GM12872 (cell line): ENCODE results near the gene OR5L2.

Experiments
- CTCF ChIP-seq: IDR thresholded peaks from 3 replicates; pipeline ENCODE4 v1.5.1; 2011; ENCODE audit warnings: low read depth, mild to moderate bottlenecking, low read length, moderate library complexity; ENCODE audit not compliant: insufficient read depth

The OR5L2 gene

GRCh38 chr11:55826919-55827318, at the start of gene OR5L2:
OR5L2 (plus strand) TSS chr11:55827219; CDS start chr11:55827219, 0 bp downstream.
- TF ChIP-seq CTCF, result no peak

GRCh38 chr11:55791606-55792005, 35.4 kb upstream of the OR5L2 start:
- TF ChIP-seq CTCF, result no peak

DNA sequence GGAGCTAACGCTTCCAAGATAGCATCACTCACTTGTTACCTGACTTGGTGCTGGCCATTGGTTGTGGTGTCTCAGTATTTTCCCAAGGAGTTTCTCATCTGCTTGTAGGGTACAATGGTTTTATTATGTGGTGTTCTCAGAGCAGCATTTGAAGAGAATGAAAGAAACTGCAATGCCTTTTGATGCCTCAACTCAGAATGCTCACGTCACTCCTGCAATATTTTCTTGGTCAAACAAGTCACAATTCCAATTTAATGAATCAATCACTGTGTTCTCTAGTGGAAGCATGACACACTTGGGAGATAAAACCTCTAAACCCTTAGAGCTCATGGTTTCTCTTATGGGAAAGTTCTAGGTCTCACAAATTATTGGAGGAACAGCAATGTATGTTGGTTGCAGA, 33.7 kb upstream of the OR5L2 start:
- TF ChIP-seq CTCF, result no peak

- no peak for TF ChIP-seq CTCF
Measured at GRCh38 chr11:55795256-55795655, 31.8 kb upstream of the OR5L2 start, which contains the start of gene OR5D14. OR5D14 (plus strand) TSS chr11:55795556; CDS start chr11:55795556, 0 bp downstream.

GRCh38 chr11:55806248-55806647, 20.8 kb upstream of the OR5L2 start:
- no peak for TF ChIP-seq CTCF

GRCh38 chr11:55811067-55811466, 16.0 kb upstream of the OR5L2 start, which contains the start of gene OR5L1:
OR5L1 (plus strand) TSS chr11:55811367; CDS start chr11:55811467, 100 bp downstream.
- TF ChIP-seq CTCF, result no peak

DNA sequence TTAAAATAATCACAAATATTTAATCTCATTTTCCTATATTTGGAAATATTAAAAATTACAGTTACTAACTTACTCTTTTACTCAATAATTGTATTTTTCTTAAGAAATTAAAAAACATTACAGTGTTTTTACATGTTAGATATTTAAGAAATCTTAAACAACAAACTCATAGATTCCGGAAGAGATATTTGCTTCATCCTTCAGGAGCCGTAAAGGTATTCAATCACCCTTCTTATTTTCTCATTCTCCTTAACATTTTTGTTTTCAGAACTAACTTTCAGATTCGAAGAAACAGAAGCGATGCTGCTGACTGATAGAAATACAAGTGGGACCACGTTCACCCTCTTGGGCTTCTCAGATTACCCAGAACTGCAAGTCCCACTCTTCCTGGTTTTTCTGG, 7.7 kb upstream of the OR5L2 start, which contains the start of gene OR5D18:
OR5D18 (plus strand) TSS at position 301 of the 400 bp plus-strand sequence; CDS start at position 301, 0 bp downstream.
- TF ChIP-seq CTCF, result no peak
